ENCODE results near the gene ZDHHC11. TPM values are rescaled to one million over a fixed set of nuclear protein-coding genes. Genes with fewer than 3 reads are reported as not detected.
"Not testable (repeated sequence)": the region's sequence is repeated elsewhere in the genome, so short reads cannot be mapped to it uniquely, and the experiment has no call there.

Gene ZDHHC11
- total RNA-seq, 4 donors from 2014 or later, result 1.1 to 7.0 (median 3.3) TPM

- Histone ChIP-seq H3K27ac (no peak overlapping the region), H3K36me3 (peaks cover 0 to 18% (median 0%) of the 10 kb centered on the region in 3 donors), H3K9me3 (no peaks in the 10 kb centered on the region), H3K27me3 (no peaks in the 10 kb centered on the region), H3K4me1 (peaks cover 8 to 29% (median 17%) of the 10 kb centered on the region in 3 donors), H3K4me3 (no peak overlapping the region)
- TF ChIP-seq POLR2A (IDR thresholded peaks at IDR 0.05) (no peak), CTCF (IDR thresholded peaks at IDR 0.05) (no peak)
- WGBS, 2 donors, result 96 to 100% methylated on average over 4 to 14 of the region's 31 CpGs
- no peak for DNase-seq
- intact Hi-C loops (cut with DNase I), result no loop called here
These were observed 86.6 kb downstream of the ZDHHC11 start for GRCh38 chr5:763998-764781.

- Histone ChIP-seq H3K27me3 (no peaks in the 10 kb centered on the region), H3K4me1 (peaks cover 16 to 37% (median 25%) of the 10 kb centered on the region in 3 donors), H3K9me3 (no peaks in the 10 kb centered on the region), H3K4me3 (no peak overlapping the region), H3K36me3 (peaks cover 0 to 18% (median 0%) of the 10 kb centered on the region in 3 donors), H3K27ac (peak overlapping the region in 2 of 4 donors; percentile 51 to 73)
- no peak for TF ChIP-seq CTCF (IDR thresholded peaks at IDR 0.05)
- TF ChIP-seq POLR2A (IDR thresholded peaks at IDR 0.05), result no peak
- WGBS, 2 donors, result 67 to 87% methylated on average over 5 of the region's 5 CpGs
- intact Hi-C loops (cut with DNase I), result no loop called here
- no peak for DNase-seq
These were observed 87.4 kb downstream of the ZDHHC11 start for GRCh38 chr5:763397-763796.

GRCh38 chr5:762996-763395 is 87.8 kb downstream of the ZDHHC11 start:
- intact Hi-C loops (cut with DNase I); H3K4me3 ChIP-seq; DNase-seq; H3K9me3 ChIP-seq; H3K27me3 ChIP-seq: not testable (repeated sequence)
- WGBS, 2 donors, result 53 to 60% methylated on average over 8 of the region's 8 CpGs
- H3K4me1 ChIP-seq, result peaks cover 20 to 41% (median 29%) of the 10 kb centered on the region in 3 donors
- H3K27ac ChIP-seq, result peak overlapping the region in 3 of 4 donors; percentile 31 to 73 (median 51)
- peaks cover 0 to 18% (median 0%) of the 10 kb centered on the region in 3 donors for H3K36me3 ChIP-seq

- no peak for DNase-seq
- WGBS, 2 donors, result 56 to 81% methylated on average over 3 to 8 of the region's 8 CpGs
- H3K36me3 ChIP-seq, result peaks cover 0 to 18% (median 0%) of the 10 kb centered on the region in 3 donors
- no peaks in the 10 kb centered on the region for H3K9me3 ChIP-seq
- H3K27me3 ChIP-seq, result no peaks in the 10 kb centered on the region
- no peak overlapping the region for H3K4me3 ChIP-seq
- H3K4me1 ChIP-seq, result peaks cover 29 to 50% (median 38%) of the 10 kb centered on the region in 3 donors
- intact Hi-C loops (cut with DNase I), result no loop called here
- peak overlapping the region; percentile 31 to 73 (median 42) for H3K27ac ChIP-seq
- no peak for TF ChIP-seq CTCF (IDR thresholded peaks at IDR 0.05)
- no peak for TF ChIP-seq POLR2A (IDR thresholded peaks at IDR 0.05)
These were observed 88.7 kb downstream of the ZDHHC11 start for GRCh38 chr5:761854-762710.

- H3K27me3 ChIP-seq, result no peaks in the 10 kb centered on the region
- DNase-seq, result no peak
- peaks cover 0 to 9% (median 0%) of the 10 kb centered on the region in 3 donors for H3K36me3 ChIP-seq
- intact Hi-C loops (cut with DNase I), result no loop called here
- H3K4me3 ChIP-seq, result no peak overlapping the region
- H3K27ac ChIP-seq, result no peak overlapping the region
- TF ChIP-seq POLR2A (IDR thresholded peaks at IDR 0.05) (no peak), CTCF (IDR thresholded peaks at IDR 0.05) (no peak)
- H3K4me1 ChIP-seq, result peaks cover 36 to 58% (median 44%) of the 10 kb centered on the region in 3 donors
- WGBS, 2 donors, result 86 to 87% methylated on average over 10 to 13 of the region's 15 CpGs
- no peaks in the 10 kb centered on the region for H3K9me3 ChIP-seq
These were observed 89.6 kb downstream of the ZDHHC11 start for GRCh38 chr5:761059-761771.

Data from esophagus squamous epithelium (tissue), 5 donors.